Activated naive CD4-positive, alpha-beta T cell treated with anti-CD3 and anti-CD28 coated beads for 36 hours (primary cell): ENCODE data around the gene ASB18. TPM values are rescaled to one million over a fixed set of nuclear protein-coding genes. Genes with fewer than 3 reads are reported as not detected.

ENCODE experiments used
- CTCF ChIA-PET: fragments of 350-600 bp; sonication (Branson Sonifier 250); formaldehyde crosslinking; loops from one replicate; lab custom pipeline; 2021; ENCODE audit warnings: antibody characterized with exemption; lab: Charles Lee
- DNase-seq: peaks from one replicate; pipeline ENCODE4 v3.0.0-alpha.2; 2020
- H3K27ac Mint-ChIP-seq: one replicate; pipeline ENCODE4 v1.8.0; 2021; ENCODE audit warnings: mild to moderate bottlenecking, mixed read lengths
- H3K27me3 Mint-ChIP-seq: one replicate; pipeline ENCODE4 v1.8.0; 2021; ENCODE audit warnings: low read depth, mixed read lengths
- H3K36me3 Mint-ChIP-seq: one replicate; pipeline ENCODE4 v1.8.0; 2021; ENCODE audit warnings: low read depth, mixed read lengths
- H3K4me1 Mint-ChIP-seq: one replicate; pipeline ENCODE4 v1.8.0; 2021; ENCODE audit warnings: low read depth, mixed read lengths
- H3K4me3 Mint-ChIP-seq: one replicate; pipeline ENCODE4 v1.8.0; 2021; ENCODE audit warnings: mild to moderate bottlenecking, moderate library complexity, mixed read lengths
- H3K9me3 Mint-ChIP-seq: one replicate; pipeline ENCODE4 v1.8.0; 2021; ENCODE audit warnings: mixed read lengths
- intact Hi-C: fragments of 100-400 bp; cut with micrococcal nuclease; formaldehyde crosslinking; loops from one replicate; pipeline ENCODE4 v1.15.1; 2023
- total RNA-seq, 2 experiments: library from RNA; stranded (reverse); gene quantifications; one replicate each; pipeline ENCODE4 v1.2.3, GENCODE V29; 2021

The ASB18 gene
- total RNA-seq, 2 experiments from 2014 or later, result not detected

DNA sequence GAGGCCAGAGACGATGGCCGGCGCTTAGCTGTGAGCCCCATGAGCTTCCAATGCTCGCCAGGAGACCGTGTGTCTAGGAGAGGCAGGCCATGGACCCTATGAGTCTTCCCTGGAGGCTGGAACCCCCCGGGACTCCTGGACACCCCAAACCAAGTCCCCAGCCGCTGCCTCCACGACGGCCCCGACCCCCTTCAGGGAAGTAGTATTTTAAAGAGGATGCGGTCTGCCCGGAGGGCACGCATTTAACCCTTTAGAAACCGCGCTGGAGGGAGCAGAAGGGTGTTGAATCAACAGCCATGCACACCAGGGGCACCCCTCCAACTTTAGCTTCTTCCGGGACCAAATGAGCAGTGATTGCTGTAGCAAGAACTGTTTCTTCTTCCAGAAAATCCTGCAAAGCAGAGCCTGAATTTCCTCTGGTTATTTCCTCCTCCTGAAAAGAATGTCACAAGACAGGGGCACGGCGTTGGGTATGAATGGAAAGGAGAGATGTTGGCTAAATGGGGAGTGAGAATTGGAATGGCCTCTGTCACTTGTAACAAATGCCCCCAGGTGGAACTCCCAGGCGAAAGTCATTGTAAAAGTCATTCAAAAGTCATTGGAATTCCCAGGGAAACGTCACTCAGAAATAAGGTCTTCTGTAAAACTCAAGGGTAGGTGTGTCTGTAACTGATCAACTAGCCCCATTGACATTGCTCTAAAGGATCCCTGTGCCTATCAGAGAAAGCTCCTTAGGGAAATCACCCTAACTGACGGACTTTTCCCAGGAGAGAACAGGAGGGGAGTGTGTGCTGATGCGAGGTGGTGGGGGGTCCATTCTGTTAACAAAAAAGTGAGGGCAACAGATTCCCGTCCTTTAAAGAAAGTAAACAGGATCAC is 90.2 kb downstream of the ASB18 start:
- CTCF ChIA-PET, result interaction anchor here (0.6 kb wide), 1 partner anchor 20 kb away, joined by 6 read pairs; no protein-coding TSS in a partner anchor
- no peak for DNase-seq
- Mint-ChIP-seq H3K9me3 (no peaks in the 10 kb centered on the region), H3K27me3 (peaks cover 81% of the 10 kb centered on the region), H3K4me3 (no peak overlapping the region), H3K36me3 (no peaks in the 10 kb centered on the region), H3K27ac (no peak overlapping the region), H3K4me1 (peaks cover 13% of the 10 kb centered on the region)
- intact Hi-C loops, result loop anchor here (10.0 kb wide), 1 partner anchor 499 kb away; no protein-coding TSS in a partner anchor

DNA sequence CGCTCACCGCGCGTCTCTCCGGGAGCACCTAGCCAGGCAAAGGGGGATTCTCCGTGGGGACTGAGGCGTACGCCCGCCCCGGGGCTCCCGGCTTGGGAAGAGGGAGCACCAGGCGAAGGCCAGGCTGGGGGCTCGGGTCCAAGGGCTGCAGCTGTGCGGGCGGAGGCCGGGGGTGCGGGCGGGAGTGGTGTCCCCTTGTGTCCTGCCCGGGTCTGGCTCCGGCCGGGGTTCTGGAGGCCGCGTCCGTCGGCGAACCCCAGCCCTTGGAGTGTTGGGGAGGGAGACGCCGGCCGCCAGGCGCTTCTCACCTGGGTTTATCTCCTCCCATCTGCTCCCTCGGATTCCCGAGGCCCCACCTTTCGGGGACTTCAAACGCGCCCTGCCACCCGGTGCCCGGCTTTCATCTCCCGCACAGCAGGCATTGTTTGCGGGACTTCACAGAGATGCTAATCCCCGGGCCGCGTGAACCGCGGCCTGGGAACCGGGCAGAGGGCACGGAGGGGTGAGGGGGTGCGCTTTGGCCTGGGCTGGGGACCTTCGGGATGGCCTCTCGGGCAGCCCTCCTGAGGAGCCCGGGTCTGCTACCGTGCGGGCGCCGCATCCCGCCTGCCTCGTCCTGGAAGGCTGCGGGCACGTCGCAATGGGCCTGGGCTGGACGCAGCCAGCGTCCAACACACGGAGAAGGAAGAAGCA is 91.0 kb downstream of the ASB18 start:
- CTCF ChIA-PET, result interaction anchor here (0.6 kb wide), 1 partner anchor 19 kb away, joined by 6 read pairs; no protein-coding TSS in a partner anchor
- DNase-seq, result no peak
- intact Hi-C loops, result loop anchor here (10.0 kb wide), 1 partner anchor 498 kb away; no protein-coding TSS in a partner anchor
- Mint-ChIP-seq H3K4me3 (no peak overlapping the region), H3K27ac (no peak overlapping the region), H3K4me1 (peaks cover 10% of the 10 kb centered on the region), H3K9me3 (no peaks in the 10 kb centered on the region), H3K36me3 (no peaks in the 10 kb centered on the region), H3K27me3 (peaks cover 76% of the 10 kb centered on the region)

DNA sequence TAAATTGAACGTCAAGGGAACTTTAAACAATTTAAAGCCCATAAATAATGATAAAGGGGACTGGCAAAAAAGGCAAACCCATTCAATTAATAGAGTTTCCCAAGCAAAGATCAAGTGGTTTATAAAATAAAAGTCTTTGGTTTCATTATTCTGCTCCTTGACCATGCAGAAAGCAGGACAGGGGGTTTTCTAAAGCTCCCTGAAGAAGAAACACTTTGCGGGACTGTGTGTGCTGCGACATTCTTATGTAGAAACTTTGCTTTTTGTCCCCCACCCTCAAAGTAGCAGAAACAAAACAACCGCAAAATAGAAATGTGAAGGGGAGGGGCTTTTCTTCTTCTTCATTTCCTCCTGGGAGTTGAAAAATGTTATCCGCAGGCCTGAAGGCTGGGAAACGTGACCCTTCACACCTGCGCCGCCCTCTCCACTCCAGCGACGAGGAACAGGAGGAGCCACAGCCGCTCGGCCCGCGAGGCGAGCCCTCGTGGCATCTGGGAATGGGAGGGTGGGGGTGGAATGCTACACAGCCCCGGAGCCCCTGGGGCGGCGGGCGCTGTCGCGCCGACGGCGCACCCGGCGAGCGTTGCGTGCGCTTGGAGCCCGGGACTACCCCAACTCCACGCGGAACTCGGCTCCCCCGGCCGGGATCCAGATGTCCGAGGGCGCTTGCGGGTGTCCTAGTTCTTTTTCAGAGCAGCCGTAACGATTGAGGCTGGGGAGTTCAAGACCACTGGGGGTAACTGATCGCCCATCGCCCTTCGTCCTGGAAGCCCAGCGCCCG is 91.8 kb downstream of the ASB18 start:
- intact Hi-C loops, result loop anchor here (10.0 kb wide), 1 partner anchor 498 kb away; no protein-coding TSS in a partner anchor
- H3K36me3 Mint-ChIP-seq, result no peaks in the 10 kb centered on the region
- no peaks in the 10 kb centered on the region for H3K9me3 Mint-ChIP-seq
- no peak overlapping the region for H3K4me3 Mint-ChIP-seq
- CTCF ChIA-PET, result interaction anchor here (0.7 to 1.0 kb wide), 2 partner anchors 8 to 407 kb away, joined by 3 read pairs; no protein-coding TSS in a partner anchor
- H3K4me1 Mint-ChIP-seq, result peaks cover 9% of the 10 kb centered on the region
- no peak overlapping the region for H3K27ac Mint-ChIP-seq
- DNase-seq, result no peak
- H3K27me3 Mint-ChIP-seq, result peaks cover 70% of the 10 kb centered on the region

DNA sequence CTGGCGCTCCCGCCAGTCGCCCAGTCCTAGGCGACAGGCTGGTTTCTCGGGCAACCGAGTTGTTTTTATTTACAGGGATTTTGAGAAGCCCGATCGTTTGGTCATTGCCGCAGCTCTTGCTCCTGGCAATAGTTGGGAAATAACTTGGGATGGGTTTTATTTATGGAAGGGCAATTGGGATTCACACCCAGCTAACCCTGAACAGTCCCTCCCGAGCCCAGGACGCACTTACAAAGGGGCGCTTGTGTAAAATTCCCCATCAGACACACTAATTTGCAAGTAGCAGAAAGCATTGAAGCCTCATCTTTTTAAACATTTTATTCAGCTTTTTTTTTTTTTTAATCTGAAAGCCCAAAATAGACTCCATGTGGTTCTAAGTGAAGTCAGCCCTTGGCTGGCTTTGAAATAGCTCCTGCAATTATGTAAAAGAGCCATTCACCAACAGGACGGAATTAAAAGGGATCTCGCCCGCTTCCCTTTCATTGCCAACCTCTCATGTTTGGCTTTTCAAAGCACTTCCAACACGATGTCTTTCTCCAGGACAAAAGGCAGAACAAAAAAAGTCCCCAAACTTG is 92.4 kb downstream of the ASB18 start:
- Mint-ChIP-seq H3K4me3 (no peak overlapping the region), H3K27ac (no peak overlapping the region), H3K9me3 (no peaks in the 10 kb centered on the region), H3K36me3 (no peaks in the 10 kb centered on the region), H3K27me3 (peaks cover 68% of the 10 kb centered on the region), H3K4me1 (peaks cover 11% of the 10 kb centered on the region)
- DNase-seq, result no peak
- CTCF ChIA-PET, result interaction anchor here (0.7 to 1.0 kb wide), 2 partner anchors 9 to 406 kb away, joined by 3 read pairs; no protein-coding TSS in a partner anchor
- intact Hi-C loops, result loop anchor here (10.0 kb wide), 1 partner anchor 497 kb away; no protein-coding TSS in a partner anchor

DNA sequence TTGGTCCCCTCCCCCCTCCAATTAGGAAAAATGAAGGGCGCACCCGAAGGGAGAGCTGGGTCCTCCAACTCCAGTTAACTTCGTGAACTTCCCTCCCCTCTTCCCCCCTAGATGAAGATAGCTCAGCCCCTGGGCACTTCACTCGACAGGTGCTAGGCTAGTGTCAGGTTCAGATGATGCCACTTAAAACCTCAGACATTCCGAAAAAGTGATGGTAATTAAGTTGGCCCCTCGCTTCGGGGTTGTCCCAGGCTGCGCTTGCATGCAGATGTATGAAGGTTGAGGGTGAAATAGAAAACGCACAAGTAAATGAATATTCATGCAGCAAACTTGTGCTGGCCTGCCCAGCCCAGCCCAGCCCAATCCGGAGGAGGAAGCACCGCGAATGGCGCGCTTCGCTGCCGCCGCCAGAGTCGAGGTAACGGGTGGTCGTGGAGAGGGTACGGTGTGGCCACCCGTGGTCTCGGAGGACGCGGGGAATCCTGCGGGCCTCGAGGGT is 93.0 kb downstream of the ASB18 start:
- no peak for DNase-seq
- Mint-ChIP-seq H3K27ac (no peak overlapping the region), H3K4me3 (no peak overlapping the region), H3K36me3 (no peaks in the 10 kb centered on the region), H3K4me1 (peaks cover 16% of the 10 kb centered on the region), H3K9me3 (no peaks in the 10 kb centered on the region), H3K27me3 (peaks cover 70% of the 10 kb centered on the region)
- CTCF ChIA-PET, result no interaction called here
- intact Hi-C loops, result loop anchor here (10.0 kb wide), 1 partner anchor 496 kb away; no protein-coding TSS in a partner anchor

DNA sequence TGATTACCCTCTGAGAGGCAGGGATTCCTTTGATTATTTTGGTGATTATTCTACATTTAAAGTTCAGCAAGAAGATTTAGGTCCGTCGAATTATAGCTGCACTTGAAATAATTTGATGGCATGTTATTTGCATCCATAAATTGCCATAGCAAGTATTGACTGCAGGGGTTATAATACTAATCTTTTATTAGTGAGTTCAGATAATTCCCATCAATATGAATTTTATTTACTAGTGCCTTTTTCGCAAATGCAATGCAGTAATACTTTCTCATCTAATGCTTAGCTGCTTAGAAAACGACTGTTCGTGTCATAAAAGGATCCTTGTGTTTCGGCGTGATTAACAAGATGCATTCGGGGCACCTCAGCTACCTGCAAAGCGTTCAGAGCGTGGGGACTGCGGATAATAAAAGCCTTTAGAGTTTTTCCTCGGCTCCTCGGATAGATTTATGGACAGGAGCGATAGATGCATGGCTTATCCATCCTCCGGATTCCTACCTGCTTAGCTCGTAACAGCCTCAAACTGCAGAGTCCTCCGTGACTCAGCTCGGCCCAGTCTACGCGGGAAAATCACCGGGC is 93.5 kb downstream of the ASB18 start:
- Mint-ChIP-seq H3K27me3 (peaks cover 71% of the 10 kb centered on the region), H3K4me3 (no peak overlapping the region), H3K9me3 (no peaks in the 10 kb centered on the region), H3K36me3 (no peaks in the 10 kb centered on the region), H3K27ac (no peak overlapping the region), H3K4me1 (peaks cover 18% of the 10 kb centered on the region)
- intact Hi-C loops, result loop anchor here (1.0 to 10.0 kb wide), 2 partner anchors 9 to 496 kb away; no protein-coding TSS in a partner anchor
- CTCF ChIA-PET, result no interaction called here
- DNase-seq, result no peak

DNA sequence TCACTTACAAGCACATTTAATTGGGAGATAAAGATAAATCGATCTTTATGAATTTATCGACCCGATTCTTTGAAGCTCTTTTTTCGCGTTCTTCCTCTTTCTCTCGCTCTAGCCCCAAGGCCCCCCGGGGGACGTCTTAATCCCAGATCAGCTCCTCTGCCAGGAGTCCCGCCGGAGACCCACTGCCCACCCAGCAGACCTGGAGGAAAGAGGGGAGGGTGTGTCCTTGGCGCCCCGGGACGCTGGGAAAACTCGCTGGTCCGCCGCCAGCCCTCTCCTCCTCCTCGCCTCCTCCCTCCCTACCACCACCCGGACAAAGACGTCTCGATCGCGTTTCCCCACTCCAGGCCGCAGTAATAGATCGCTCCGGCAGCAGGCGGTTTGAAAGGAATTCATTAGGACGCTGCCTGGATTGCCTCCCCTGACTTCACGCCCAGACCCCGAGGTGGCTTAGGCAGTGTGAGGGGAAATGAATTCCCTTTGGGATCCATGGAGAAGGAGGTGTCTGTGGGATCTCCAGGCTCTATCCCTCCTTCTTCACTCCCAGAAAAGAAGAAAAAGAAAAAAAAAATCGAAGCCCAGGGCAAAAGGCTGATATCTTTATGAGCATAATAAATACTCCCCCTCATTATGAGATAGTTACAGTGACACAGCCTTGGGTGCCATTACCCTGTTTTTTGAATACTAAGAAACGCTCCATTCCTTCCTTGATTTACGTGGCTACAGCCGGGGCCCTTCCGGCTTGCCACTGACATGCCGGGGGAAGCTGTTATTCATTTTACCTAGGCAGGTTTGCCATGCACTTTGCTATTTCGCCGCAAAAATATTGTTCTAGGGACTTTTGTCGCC is 94.2 kb downstream of the ASB18 start:
- Mint-ChIP-seq H3K4me3 (no peak overlapping the region), H3K9me3 (no peaks in the 10 kb centered on the region), H3K27ac (no peak overlapping the region), H3K36me3 (no peaks in the 10 kb centered on the region), H3K4me1 (peaks cover 18% of the 10 kb centered on the region), H3K27me3 (peaks cover 71% of the 10 kb centered on the region)
- intact Hi-C loops, result loop anchor here (1.0 to 10.0 kb wide), 2 partner anchors 9 to 495 kb away; no protein-coding TSS in a partner anchor
- DNase-seq, result no peak
- CTCF ChIA-PET, result interaction anchor here (0.5 to 1.5 kb wide), 3 partner anchors 8 to 77 kb away, joined by 3 to 9 read pairs (median 4); no protein-coding TSS in a partner anchor

DNA sequence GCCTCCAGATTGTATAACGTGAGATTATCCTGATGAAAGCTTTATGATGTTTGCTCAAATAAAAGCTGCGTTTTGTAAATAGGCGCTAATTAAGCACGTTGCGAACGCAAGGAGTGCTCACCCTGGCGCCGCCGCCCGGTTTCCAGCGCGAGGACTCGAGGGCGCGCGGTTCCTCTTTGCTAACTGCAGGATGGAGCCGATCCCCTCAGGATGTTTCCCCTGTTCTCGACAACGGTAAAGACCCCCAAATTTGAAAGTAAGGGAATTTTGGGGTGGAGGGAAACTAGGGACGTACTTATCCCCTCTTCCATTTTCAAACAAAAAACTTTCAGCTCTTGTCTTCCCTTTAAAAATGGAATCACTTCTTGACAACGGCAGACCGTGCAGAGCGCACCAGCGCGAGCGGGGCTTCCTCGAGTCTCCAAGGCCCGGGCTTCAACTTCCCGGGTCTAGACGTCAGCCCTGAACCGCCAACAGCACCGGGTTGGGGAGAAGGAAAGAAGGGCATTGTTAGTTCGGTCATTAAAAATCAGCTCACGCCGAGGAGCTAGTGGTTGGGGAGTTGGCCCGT is 95.0 kb downstream of the ASB18 start:
- no peak for DNase-seq
- H3K36me3 Mint-ChIP-seq, result no peaks in the 10 kb centered on the region
- intact Hi-C loops, result no loop called here
- peaks cover 19% of the 10 kb centered on the region for H3K4me1 Mint-ChIP-seq
- H3K4me3 Mint-ChIP-seq, result no peak overlapping the region
- H3K27me3 Mint-ChIP-seq, result peaks cover 68% of the 10 kb centered on the region
- CTCF ChIA-PET, result interaction anchor here (0.5 to 1.5 kb wide), 3 partner anchors 9 to 77 kb away, joined by 3 to 9 read pairs (median 4); no protein-coding TSS in a partner anchor
- no peaks in the 10 kb centered on the region for H3K9me3 Mint-ChIP-seq
- peak overlapping the region; percentile 10 for H3K27ac Mint-ChIP-seq

DNA sequence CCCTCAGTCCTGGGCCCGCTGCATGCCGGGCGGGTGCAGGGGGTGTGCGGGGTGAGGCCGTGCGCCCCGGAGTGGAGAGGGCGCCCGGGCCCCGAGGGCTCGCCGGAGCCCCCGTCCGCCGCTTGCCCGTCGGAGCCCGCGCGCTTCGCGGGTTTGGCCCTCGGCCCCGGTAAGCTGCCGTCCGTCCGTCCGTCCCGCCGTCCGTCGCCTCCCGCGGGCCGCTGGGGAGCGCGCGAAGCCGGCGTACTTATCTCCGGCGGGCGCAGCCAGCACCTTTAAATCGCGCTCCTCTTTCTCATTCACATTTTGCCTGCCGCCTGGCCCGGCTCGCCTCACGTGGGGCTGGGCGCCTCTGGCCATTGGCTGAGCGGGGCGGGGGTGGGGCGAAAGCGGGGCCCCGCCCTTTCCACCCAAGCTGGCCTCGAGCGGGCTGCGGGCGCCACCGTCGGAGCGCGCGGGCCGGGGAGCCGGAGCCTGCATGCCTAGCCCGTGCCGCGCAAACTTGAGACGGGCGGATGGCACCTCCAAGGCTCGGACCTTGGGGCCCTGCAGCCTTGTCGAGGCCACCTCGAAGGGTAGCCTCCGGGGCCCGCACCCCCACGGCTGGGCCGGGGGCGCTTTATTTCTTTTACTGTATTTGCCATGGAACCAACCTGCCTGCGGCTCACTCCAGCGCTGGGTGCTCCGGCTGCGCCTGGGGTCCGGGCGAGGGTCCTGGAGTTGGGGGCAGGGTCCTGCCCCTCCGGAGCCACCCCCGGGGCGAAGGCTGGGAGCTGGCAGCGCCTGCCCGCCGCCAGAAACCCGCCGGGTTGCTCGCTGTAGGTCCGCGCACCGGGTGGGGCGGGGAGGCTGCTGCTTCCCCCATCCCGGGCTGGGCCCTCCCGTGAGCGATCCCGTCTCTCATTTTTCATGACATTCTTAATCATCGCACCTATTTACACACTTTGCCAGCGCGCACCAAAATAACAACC is 95.8 kb downstream of the ASB18 start, which contains the start of gene GBX2:
TSS of gene GBX2 (minus strand) at position 277 of the 971 bp plus-strand sequence. CDS start 415 bp downstream, outside the sequence.
- CTCF ChIA-PET, result interaction anchor here (1.5 kb wide), 1 partner anchor 10 kb away, joined by 9 read pairs; no protein-coding TSS in a partner anchor
- peaks cover 60% of the 10 kb centered on the region for H3K27me3 Mint-ChIP-seq
- DNase-seq, result no peak
- H3K4me3 Mint-ChIP-seq, result no peak within 1 kb of the TSS
- H3K4me1 Mint-ChIP-seq, result peaks cover 15% of the 10 kb centered on the region
- H3K9me3 Mint-ChIP-seq, result no peaks in the 10 kb centered on the region
- no peaks in the 10 kb centered on the region for H3K36me3 Mint-ChIP-seq
- intact Hi-C loops, result no loop called here
- no peak within 1 kb of the TSS for H3K27ac Mint-ChIP-seq
